Caco-2 (cell line): ENCODE results near the gene SYNJ1. TPM values are rescaled to one million over a fixed set of nuclear protein-coding genes. Genes with fewer than 3 reads are reported as not detected.

Source experiments
- BruUV-seq: library from RNA; stranded (reverse); fragments of 400-500 nt; replicated peaks from 2 replicates; lab custom pipeline; 2021; lab: Mats Ljungman, UMichigan
- CTCF ChIA-PET: fragments of 300-600 bp; sonication (Branson Sonifier 250); formaldehyde crosslinking; loops from one replicate; lab custom pipeline; 2022; ENCODE audit warnings: antibody characterized with exemption; lab: Charles Lee
- POLR2A ChIA-PET: fragments of 300-600 bp; sonication (Branson Sonifier 250); formaldehyde crosslinking; loops from one replicate; lab custom pipeline; 2022; ENCODE audit warnings: antibody characterized with exemption; lab: Charles Lee
- DNase-seq, 2 experiments: peaks; one replicate each; pipeline versions ENCODE4 v3.0.0 to v3.0.0-alpha.2; 2020 to 2022
- H3K27me3 ChIP-seq: replicated peaks from 2 replicates; pipeline ENCODE4 v1.6.0; 2011; ENCODE audit warnings: low read length; ENCODE audit not compliant: control insufficient read depth, insufficient read depth
- H3K36me3 ChIP-seq: 2 replicates; pipeline ENCODE4 v1.5.1; 2011; ENCODE audit warnings: low read length; ENCODE audit not compliant: control insufficient read depth, insufficient read depth
- H3K4me1 ChIP-seq: fragments of 250-450 bp; sonication (Bioruptor Pico); 2 replicates; pipeline ENCODE4 v1.5.1; 2020; ENCODE audit warnings: mild to moderate bottlenecking
- H3K4me3 ChIP-seq: 2 replicates; pipeline ENCODE4 v1.5.1; 2011; ENCODE audit warnings: low read depth, mild to moderate bottlenecking, control low read depth, low read length
- H3K9me3 ChIP-seq: fragments of 250-450 bp; sonication (Bioruptor Pico); 2 replicates; pipeline ENCODE4 v1.5.1; 2020; ENCODE audit warnings: mild to moderate bottlenecking, moderate library complexity
- H3K27ac Mint-ChIP-seq: one replicate; pipeline ENCODE4 v1.8.0; 2022; ENCODE audit warnings: mixed read lengths; ENCODE audit not compliant: unreplicated experiment
- H3K27me3 Mint-ChIP-seq: one replicate; pipeline ENCODE4 v1.8.0; 2022; ENCODE audit warnings: mixed read lengths; ENCODE audit not compliant: insufficient read depth, unreplicated experiment
- H3K36me3 Mint-ChIP-seq: one replicate; pipeline ENCODE4 v1.8.0; 2022; ENCODE audit warnings: mild to moderate bottlenecking, mixed read lengths; ENCODE audit not compliant: insufficient read depth, unreplicated experiment
- H3K4me1 Mint-ChIP-seq: one replicate; pipeline ENCODE4 v1.8.0; 2022; ENCODE audit warnings: low read depth, mixed read lengths; ENCODE audit not compliant: unreplicated experiment
- H3K4me3 Mint-ChIP-seq: one replicate; pipeline ENCODE4 v1.8.0; 2022; ENCODE audit warnings: mild to moderate bottlenecking, moderate library complexity, mixed read lengths; ENCODE audit not compliant: unreplicated experiment
- H3K9me3 Mint-ChIP-seq: one replicate; pipeline ENCODE4 v1.8.0; 2022; ENCODE audit warnings: mixed read lengths; ENCODE audit not compliant: unreplicated experiment
- CTCF ChIP-seq, 2 experiments: fragments of 200-600 bp in 1 of 2; IDR thresholded peaks; 1 replicate in 1 of 2; 2 replicates in 1 of 2; pipeline versions ENCODE4 v1.5.1 to v1.8.0; 2011 to 2022; ENCODE audit warnings: antibody characterized with exemption in 1 of 2, control low read depth in 1 of 2, inconsistent platforms in 1 of 2, low read depth in 1 of 2, low read length in 1 of 2, mild to moderate bottlenecking in 1 of 2, moderate library complexity in 1 of 2; ENCODE audit not compliant: insufficient read depth in 1 of 2, severe bottlenecking in 1 of 2, unreplicated experiment in 1 of 2
- intact Hi-C: fragments of 100-400 bp; cut with micrococcal nuclease; formaldehyde crosslinking; loops from one replicate; pipeline ENCODE4 v1.10.0; 2022; ENCODE audit not compliant: unreplicated experiment
- total RNA-seq: library from RNA; stranded (reverse); gene quantifications from 2 replicates; pipeline ENCODE4 v1.2.3, GENCODE V29; 2022

The SYNJ1 gene
- total RNA-seq, 1 experiment from 2014 or later, result 8.3 TPM

DNA sequence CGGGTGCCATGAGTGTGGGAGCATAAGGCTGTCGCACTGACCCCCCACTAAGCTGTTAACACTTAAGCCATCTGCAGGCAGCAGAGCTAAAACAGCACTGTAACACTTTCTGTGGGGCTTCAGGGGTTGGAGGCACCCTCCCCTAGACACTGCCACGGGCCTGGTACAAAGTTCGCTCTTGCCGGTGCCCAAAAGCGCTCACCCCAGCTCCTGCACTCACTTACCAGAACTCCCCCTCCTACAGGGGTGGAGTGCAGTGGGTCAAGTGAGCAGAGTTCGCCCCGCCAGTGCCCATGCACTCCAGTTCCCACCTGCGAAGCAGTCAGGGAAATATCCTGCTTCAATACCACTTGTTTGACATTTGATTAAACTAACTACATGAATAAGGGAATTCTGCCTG lies 69.3 kb downstream of the SYNJ1 start:
- intact Hi-C loops, result loop anchor here (10.0 kb wide), 1 partner anchor 96 kb away; no protein-coding TSS in a partner anchor
- no peak for DNase-seq
- Histone ChIP-seq H3K4me3 (no peak overlapping the region), H3K36me3 (no peaks in the 10 kb centered on the region), H3K27me3 (no peaks in the 10 kb centered on the region), H3K4me1 (no peaks in the 10 kb centered on the region), H3K9me3 (no peaks in the 10 kb centered on the region)
- Mint-ChIP-seq H3K27ac (no peak overlapping the region), H3K4me3 (no peak overlapping the region), H3K9me3 (no peaks in the 10 kb centered on the region), H3K27me3 (no peaks in the 10 kb centered on the region), H3K36me3 (peaks cover 34% of the 10 kb centered on the region), H3K4me1 (no peaks in the 10 kb centered on the region)
- BruUV-seq, result no TSS peak
- CTCF ChIA-PET, result no interaction called here
- POLR2A ChIA-PET, result no interaction called here
- TF ChIP-seq CTCF (IDR thresholded peaks at IDR 0.05; ENCODE audit: insufficient read depth in 1 of 2, low read depth in 1 of 2, low read length in 1 of 2, severe bottlenecking in 1 of 2, unreplicated experiment in 1 of 2), result no peak

GRCh38 chr21:32653326-32653901 lies 74.4 kb downstream of the SYNJ1 start:
- no peaks in the 10 kb centered on the region for H3K9me3 Mint-ChIP-seq
- no peaks in the 10 kb centered on the region for H3K9me3 ChIP-seq
- H3K36me3 ChIP-seq, result no peaks in the 10 kb centered on the region
- peak; percentile 59 to 68 for TF ChIP-seq CTCF (IDR thresholded peaks at IDR 0.05; ENCODE audit: insufficient read depth in 1 of 2, low read depth in 1 of 2, low read length in 1 of 2, severe bottlenecking in 1 of 2, unreplicated experiment in 1 of 2)
- no TSS peak for BruUV-seq
- no peak overlapping the region for H3K4me3 Mint-ChIP-seq
- H3K4me1 Mint-ChIP-seq, result no peaks in the 10 kb centered on the region
- H3K27me3 Mint-ChIP-seq, result no peaks in the 10 kb centered on the region
- no peak overlapping the region for H3K27ac Mint-ChIP-seq
- H3K27me3 ChIP-seq, result no peaks in the 10 kb centered on the region
- H3K36me3 Mint-ChIP-seq, result peaks cover 14% of the 10 kb centered on the region
- ChIA-PET CTCF (interaction anchor here (0.6 to 1.1 kb wide), 2 partner anchors 118 to 173 kb away, joined by 3 to 4 read pairs; partner anchors contain the start of gene PAXBP1), POLR2A (no interaction called here)
- H3K4me1 ChIP-seq, result no peaks in the 10 kb centered on the region
- intact Hi-C loops, result loop anchor here (1.0 to 10.0 kb wide), 3 partner anchors 74 to 173 kb away; no protein-coding TSS in a partner anchor
- H3K4me3 ChIP-seq, result no peak overlapping the region
- DNase-seq, result peak in 1 of 2 experiments; percentile 49

GRCh38 chr21:32648165-32648564 lies 79.6 kb downstream of the SYNJ1 start:
- TF ChIP-seq CTCF (IDR thresholded peaks at IDR 0.05; ENCODE audit: insufficient read depth in 1 of 2, low read depth in 1 of 2, low read length in 1 of 2, severe bottlenecking in 1 of 2, unreplicated experiment in 1 of 2), result no peak
- no peaks in the 10 kb centered on the region for H3K36me3 Mint-ChIP-seq
- no TSS peak for BruUV-seq
- Histone ChIP-seq H3K9me3 (no peaks in the 10 kb centered on the region), H3K4me3 (no peak overlapping the region), H3K27me3 (no peaks in the 10 kb centered on the region), H3K4me1 (no peaks in the 10 kb centered on the region), H3K36me3 (no peaks in the 10 kb centered on the region)
- ChIA-PET CTCF (no interaction called here), POLR2A (no interaction called here)
- H3K4me3 Mint-ChIP-seq, result no peak overlapping the region
- no peak for DNase-seq
- H3K27me3 Mint-ChIP-seq, result no peaks in the 10 kb centered on the region
- no peaks in the 10 kb centered on the region for H3K9me3 Mint-ChIP-seq
- H3K27ac Mint-ChIP-seq, result no peak overlapping the region
- no peaks in the 10 kb centered on the region for H3K4me1 Mint-ChIP-seq
- intact Hi-C loops, result no loop called here
